Hepatocyte (in vitro differentiated cells): ENCODE data around the gene CELF4.

Source experiments
- CTCF ChIP-seq: fragments of 200-600 bp; sonication (generic); IDR thresholded peaks from 2 replicates; pipeline ENCODE4 v1.5.1; 2016; ENCODE audit warnings: antibody characterized with exemption, mild to moderate bottlenecking; ENCODE audit not compliant: poor library complexity
- EZH2 ChIP-seq: fragments of 200-600 bp; sonication (generic); IDR thresholded peaks from 2 replicates; pipeline ENCODE4 v1.6.1; 2016; ENCODE audit warnings: antibody characterized with exemption, mild to moderate bottlenecking, borderline replicate concordance

DNA sequence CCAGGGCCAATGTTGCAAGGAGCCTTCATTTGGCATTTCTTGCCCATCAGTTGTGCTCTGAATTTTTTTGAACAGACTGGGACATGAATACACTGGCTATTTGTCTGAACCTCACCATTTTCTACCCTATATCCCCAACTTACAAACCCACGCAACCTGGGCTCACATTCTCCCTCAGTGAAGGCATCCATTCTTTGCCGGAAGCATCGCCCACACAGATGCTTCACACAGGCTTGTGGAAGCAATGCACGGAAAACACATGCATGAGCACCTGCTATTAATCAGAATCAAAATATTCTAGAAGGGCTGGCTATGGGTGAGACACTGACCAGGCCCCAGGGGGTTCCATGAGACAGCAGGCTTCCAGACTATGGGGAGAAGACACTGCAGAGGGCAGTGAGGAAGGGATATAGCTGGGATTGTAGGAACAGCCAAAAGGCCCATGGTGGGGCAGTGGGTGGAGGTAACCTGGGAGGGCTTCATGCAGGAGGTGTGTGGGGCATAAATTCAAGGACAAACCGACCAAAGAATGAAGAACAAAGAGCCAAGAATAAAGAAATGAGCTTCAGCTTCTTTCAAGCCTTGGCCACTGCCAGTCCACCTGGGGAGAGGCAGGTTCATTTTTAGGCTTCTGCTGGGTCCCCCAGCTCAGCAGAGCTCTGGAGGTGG lies 261.5 kb downstream of the CELF4 start:
- TF ChIP-seq CTCF (no peak), EZH2 (no peak)
